GM10266 (cell line): ENCODE data around the gene PDCL2.

Experiments
- DNase-seq: peaks from one replicate; pipeline ENCODE4 v3.0.0; 2012; ENCODE audit errors: extremely low spot score
- CTCF ChIP-seq: IDR thresholded peaks from 2 replicates; pipeline ENCODE4 v1.5.1; 2012; ENCODE audit warnings: mild to moderate bottlenecking, low read depth; ENCODE audit not compliant: control insufficient read depth, insufficient read depth; ENCODE audit errors: missing control alignments

The PDCL2 gene

GRCh38 chr4:55547466-55547770 lies 44.6 kb downstream of the PDCL2 start:
- no peak for DNase-seq
- TF ChIP-seq CTCF: no peak

- TF ChIP-seq CTCF: peak; percentile 52
- peak; percentile 86 for DNase-seq
Observed at GRCh38 chr4:55546756-55547465, 45.1 kb downstream of the PDCL2 start, which contains the start of gene CLOCK. Gene CLOCK, minus strand, starts transcription at chr4:55546909. Its CDS starts 64,124 bp downstream, at chr4:55482785.

- no peak for TF ChIP-seq CTCF
- DNase-seq: no peak
Observed at GRCh38 chr4:55546506-55546755, 45.6 kb downstream of the PDCL2 start.

- no peak for TF ChIP-seq CTCF
- DNase-seq: peak; percentile 75
Observed at GRCh38 chr4:55545641-55546505, 46.2 kb downstream of the PDCL2 start.

GRCh38 chr4:55545151-55545550 lies 46.9 kb downstream of the PDCL2 start:
- DNase-seq: no peak

GRCh38 chr4:55543858-55544257 lies 48.2 kb downstream of the PDCL2 start:
- DNase-seq: no peak
- TF ChIP-seq CTCF: no peak

More at GRCh38 chr4:55545151-55545550, 46.9 kb downstream of the PDCL2 start:
- TF ChIP-seq CTCF: no peak

- no peak for TF ChIP-seq CTCF
- DNase-seq: no peak
Observed at GRCh38 chr4:55540271-55540670, 51.8 kb downstream of the PDCL2 start.
